Epithelial cell of proximal tubule (primary cell): Measurements from ENCODE around the gene NCLN. TPM values are rescaled to one million over a fixed set of nuclear protein-coding genes. Genes with fewer than 3 reads are reported as not detected.
"Not testable (repeated sequence)": the region's sequence is repeated elsewhere in the genome, so short reads cannot be mapped to it uniquely, and the experiment has no call there.

Source experiments
- DNase-seq: peaks from one replicate; pipeline ENCODE4 v3.0.0-alpha.2; 2011; ENCODE audit warnings: low read depth
- H3K4me3 ChIP-seq: 2 replicates; pipeline ENCODE4 v1.5.1; 2011; ENCODE audit warnings: low read depth, mild to moderate bottlenecking, low read length
- CTCF ChIP-seq: conservative IDR thresholded peaks from 2 replicates; pipeline ENCODE4 v1.5.1; 2012; ENCODE audit warnings: low read depth, mild to moderate bottlenecking, low read length
- total RNA-seq: library from RNA; depleted of rRNA; stranded (reverse); fragments of >200 nt; gene quantifications from 2 replicates; pipeline ENCODE4 v1.2.3, GENCODE V29; 2015

NCLN gene
- total RNA-seq, 1 donor from 2014 or later, result 59.7 TPM

GRCh38 chr19:3149526-3150505 lies 35.9 kb upstream of the NCLN start:
- TF ChIP-seq CTCF, result no peak
- DNase-seq, result no peak
- H3K4me3 ChIP-seq, result no peak overlapping the region

- DNase-seq, result no peak
- H3K4me3 ChIP-seq, result no peak overlapping the region
- TF ChIP-seq CTCF, result no peak
These were observed 34.9 kb upstream of the NCLN start for GRCh38 chr19:3150739-3151329.

- H3K4me3 ChIP-seq, result no peak overlapping the region
- no peak for TF ChIP-seq CTCF
- DNase-seq, result no peak
These were observed 33.9 kb upstream of the NCLN start for GRCh38 chr19:3151563-3152418.

GRCh38 chr19:3152419-3152780 lies 33.3 kb upstream of the NCLN start:
- DNase-seq, result no peak
- no peak for TF ChIP-seq CTCF
- no peak overlapping the region for H3K4me3 ChIP-seq

- H3K4me3 ChIP-seq, result no peak overlapping the region
- TF ChIP-seq CTCF, result no peak
- DNase-seq, result no peak
These were observed 32.2 kb upstream of the NCLN start for GRCh38 chr19:3153286-3154230.

- H3K4me3 ChIP-seq, DNase-seq: not testable (repeated sequence)
These were observed 31.3 kb upstream of the NCLN start for GRCh38 chr19:3154447-3154846.
